HepG2 (cell line): ENCODE measurements around the gene CNTD1.
A peak's percentile ranks its signal among the peaks of the same experiment; 100 is the strongest.

Experiments
- EP300 ChIP-seq, 3 experiments: sonication (generic) in 1 of 3; formaldehyde crosslinking in 1 of 3; IDR thresholded peaks; 2 replicates each; pipeline versions ENCODE4 v1.5.1 to v1.6.1; 2011 to 2020; ENCODE audit warnings: low read depth in 2 of 3, low read length in 2 of 3, borderline replicate concordance in 1 of 3, improper control_type of control experiment in 1 of 3, mild to moderate bottlenecking in 1 of 3, missing genetic modification reagents in 1 of 3, moderate library complexity in 1 of 3
- POLR2A ChIP-seq, 2 experiments: IDR thresholded peaks; 2 replicates each; pipeline ENCODE4 v1.6.1; 2011; ENCODE audit warnings: low read depth in 2 of 2, low read length in 2 of 2, mild to moderate bottlenecking in 1 of 2, moderate library complexity in 1 of 2; ENCODE audit not compliant: insufficient read depth in 1 of 2
- RAD51 ChIP-seq: fragments of 450-650 bp; IDR thresholded peaks from 2 replicates; pipeline ENCODE4 v1.6.1; 2016; ENCODE audit warnings: borderline replicate concordance
- ZNF12 ChIP-seq: sonication (generic); formaldehyde crosslinking; IDR thresholded peaks from 2 replicates; pipeline ENCODE4 v1.5.0; 2020; ENCODE audit warnings: missing genetic modification reagents
- ZNF333 ChIP-seq: sonication (generic); formaldehyde crosslinking; IDR thresholded peaks from 2 replicates; pipeline ENCODE4 v1.4.0; 2020; ENCODE audit warnings: mild to moderate bottlenecking, missing genetic modification reagents, borderline replicate concordance
- ZNF496 ChIP-seq: sonication (generic); formaldehyde crosslinking; IDR thresholded peaks from 2 replicates; pipeline ENCODE4 v1.8.1; 2023; ENCODE audit warnings: mild to moderate bottlenecking, moderate library complexity, missing genetic modification reagents; ENCODE audit not compliant: insufficient replicate concordance
- ZNF747 ChIP-seq: sonication (generic); formaldehyde crosslinking; IDR thresholded peaks from 2 replicates; pipeline ENCODE4 v1.8.1; 2023; ENCODE audit warnings: missing genetic modification reagents, mild to moderate bottlenecking, borderline replicate concordance
- ZSCAN22 ChIP-seq: sonication (generic); formaldehyde crosslinking; IDR thresholded peaks from 2 replicates; pipeline ENCODE4 v1.4.0; 2020; ENCODE audit warnings: mild to moderate bottlenecking, missing genetic modification reagents
- TF ChIP-seq, protein P1 (sequence below): sonication (generic); formaldehyde crosslinking; IDR thresholded peaks from 2 replicates; pipeline ENCODE4 v1.8.1; 2022; ENCODE audit warnings: low read depth, mild to moderate bottlenecking, missing genetic modification reagents
- TF ChIP-seq, protein P2 (sequence below): sonication (generic); formaldehyde crosslinking; IDR thresholded peaks from 2 replicates; pipeline ENCODE4 v1.4.0; 2020; ENCODE audit warnings: missing genetic modification reagents
- TF ChIP-seq, protein P3 (sequence below): sonication (generic); formaldehyde crosslinking; IDR thresholded peaks from 2 replicates; pipeline ENCODE4 v1.5.0; 2020; ENCODE audit warnings: missing genetic modification reagents
- TF ChIP-seq, protein P4 (sequence below): sonication (generic); formaldehyde crosslinking; IDR thresholded peaks from 2 replicates; pipeline ENCODE4 v1.4.0; 2020; ENCODE audit warnings: missing genetic modification reagents, low read depth, mild to moderate bottlenecking, borderline replicate concordance

DNA sequence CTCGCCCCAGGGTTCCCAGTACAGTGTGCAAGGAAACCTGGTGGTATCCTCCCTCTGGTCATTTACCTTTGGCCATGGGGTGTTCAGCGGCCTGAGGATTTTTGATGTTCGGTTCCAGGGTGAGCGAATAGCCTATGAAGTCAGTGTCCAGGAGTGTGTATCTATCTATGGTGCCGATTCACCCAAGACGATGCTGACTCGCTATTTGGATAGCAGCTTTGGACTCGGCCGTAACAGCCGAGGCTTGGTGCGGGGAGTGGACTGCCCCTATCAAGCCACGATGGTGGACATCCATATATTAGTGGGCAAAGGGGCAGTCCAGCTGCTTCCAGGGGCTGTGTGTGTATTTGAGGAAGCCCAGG, 46.9 kb downstream of the CNTD1 start:
- TF ChIP-seq ZNF12 (CRISPR knock-in tag) (no peak), POLR2A (IDR thresholded peaks at IDR 0.05; ENCODE audit: insufficient read depth in 1 of 2, low read depth in 2 of 2, low read length in 2 of 2) (0 out of 4 replicates have a peak, but pooled peaks of 1 of the 2 experiments have one; percentile 12), ZNF496 (CRISPR knock-in tag) (no peak), RAD51 (no peak), ZSCAN22 (no peak), EP300 (IDR thresholded peaks at IDR 0.05; ENCODE audit: low read depth in 2 of 2, low read length in 2 of 2) (no peak), EP300 (CRISPR knock-in tag; IDR thresholded peaks at IDR 0.05; ENCODE audit: borderline replicate concordance) (no peak), ZNF747 (no peak), ZNF333 (CRISPR knock-in tag) (no peak)
- TF ChIP-seq, protein P1, sequence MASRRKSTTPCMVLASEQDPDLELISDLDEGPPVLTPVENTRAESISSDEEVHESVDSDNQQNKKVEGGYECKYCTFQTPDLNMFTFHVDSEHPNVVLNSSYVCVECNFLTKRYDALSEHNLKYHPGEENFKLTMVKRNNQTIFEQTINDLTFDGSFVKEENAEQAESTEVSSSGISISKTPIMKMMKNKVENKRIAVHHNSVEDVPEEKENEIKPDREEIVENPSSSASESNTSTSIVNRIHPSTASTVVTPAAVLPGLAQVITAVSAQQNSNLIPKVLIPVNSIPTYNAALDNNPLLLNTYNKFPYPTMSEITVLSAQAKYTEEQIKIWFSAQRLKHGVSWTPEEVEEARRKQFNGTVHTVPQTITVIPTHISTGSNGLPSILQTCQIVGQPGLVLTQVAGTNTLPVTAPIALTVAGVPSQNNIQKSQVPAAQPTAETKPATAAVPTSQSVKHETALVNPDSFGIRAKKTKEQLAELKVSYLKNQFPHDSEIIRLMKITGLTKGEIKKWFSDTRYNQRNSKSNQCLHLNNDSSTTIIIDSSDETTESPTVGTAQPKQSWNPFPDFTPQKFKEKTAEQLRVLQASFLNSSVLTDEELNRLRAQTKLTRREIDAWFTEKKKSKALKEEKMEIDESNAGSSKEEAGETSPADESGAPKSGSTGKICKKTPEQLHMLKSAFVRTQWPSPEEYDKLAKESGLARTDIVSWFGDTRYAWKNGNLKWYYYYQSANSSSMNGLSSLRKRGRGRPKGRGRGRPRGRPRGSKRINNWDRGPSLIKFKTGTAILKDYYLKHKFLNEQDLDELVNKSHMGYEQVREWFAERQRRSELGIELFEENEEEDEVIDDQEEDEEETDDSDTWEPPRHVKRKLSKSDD (CRISPR knock-in tag), result no peak
- TF ChIP-seq, protein P2, sequence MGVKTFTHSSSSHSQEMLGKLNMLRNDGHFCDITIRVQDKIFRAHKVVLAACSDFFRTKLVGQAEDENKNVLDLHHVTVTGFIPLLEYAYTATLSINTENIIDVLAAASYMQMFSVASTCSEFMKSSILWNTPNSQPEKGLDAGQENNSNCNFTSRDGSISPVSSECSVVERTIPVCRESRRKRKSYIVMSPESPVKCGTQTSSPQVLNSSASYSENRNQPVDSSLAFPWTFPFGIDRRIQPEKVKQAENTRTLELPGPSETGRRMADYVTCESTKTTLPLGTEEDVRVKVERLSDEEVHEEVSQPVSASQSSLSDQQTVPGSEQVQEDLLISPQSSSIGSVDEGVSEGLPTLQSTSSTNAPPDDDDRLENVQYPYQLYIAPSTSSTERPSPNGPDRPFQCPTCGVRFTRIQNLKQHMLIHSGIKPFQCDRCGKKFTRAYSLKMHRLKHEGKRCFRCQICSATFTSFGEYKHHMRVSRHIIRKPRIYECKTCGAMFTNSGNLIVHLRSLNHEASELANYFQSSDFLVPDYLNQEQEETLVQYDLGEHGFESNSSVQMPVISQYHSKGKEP, result no peak
- TF ChIP-seq, protein P3, sequence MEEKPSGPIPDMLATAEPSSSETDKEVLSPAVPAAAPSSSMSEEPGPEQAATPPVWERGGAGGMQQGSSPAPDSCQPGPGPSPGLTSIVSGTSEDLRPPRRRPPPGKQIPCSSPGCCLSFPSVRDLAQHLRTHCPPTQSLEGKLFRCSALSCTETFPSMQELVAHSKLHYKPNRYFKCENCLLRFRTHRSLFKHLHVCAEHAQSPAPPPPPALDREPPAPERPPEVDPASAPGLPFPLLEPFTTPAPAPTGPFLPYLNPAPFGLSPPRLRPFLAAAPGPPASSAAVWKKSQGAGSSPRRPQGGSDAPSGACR (CRISPR knock-in tag), result no peak
- TF ChIP-seq, protein P4, sequence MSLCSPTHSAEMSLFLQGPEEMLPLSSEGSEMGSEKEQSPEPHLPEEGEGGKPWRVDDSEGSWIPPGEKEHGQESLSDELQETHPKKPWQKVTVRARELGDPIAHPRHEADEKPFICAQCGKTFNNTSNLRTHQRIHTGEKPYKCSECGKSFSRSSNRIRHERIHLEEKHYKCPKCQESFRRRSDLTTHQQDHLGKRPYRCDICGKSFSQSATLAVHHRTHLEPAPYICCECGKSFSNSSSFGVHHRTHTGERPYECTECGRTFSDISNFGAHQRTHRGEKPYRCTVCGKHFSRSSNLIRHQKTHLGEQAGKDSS (CRISPR knock-in tag), result no peak
